Suprapubic skin (tissue), 4 donors: ENCODE results near the gene FASLG. TPM values are rescaled to one million over a fixed set of nuclear protein-coding genes. Genes with fewer than 3 reads are reported as not detected.

Experiments used
- DNase-seq, 2 donors: peaks; one replicate each; pipeline ENCODE4 v3.0.0-alpha.2; 2019; ENCODE audit warnings: low spot score in 2 of 2
- H3K27ac ChIP-seq: fragments of 200-600 bp; sonication (generic); one replicate; pipeline ENCODE4 v1.5.1; 2019
- H3K27me3 ChIP-seq: fragments of 200-600 bp; sonication (generic); one replicate; pipeline ENCODE4 v1.5.1; 2019
- H3K36me3 ChIP-seq: fragments of 200-600 bp; sonication (generic); one replicate; pipeline ENCODE4 v1.5.1; 2019
- H3K4me1 ChIP-seq: fragments of 200-600 bp; sonication (generic); one replicate; pipeline ENCODE4 v1.5.1; 2019
- H3K4me3 ChIP-seq: fragments of 200-600 bp; sonication (generic); one replicate; pipeline ENCODE4 v1.5.1; 2019; ENCODE audit warnings: mild to moderate bottlenecking
- H3K9me3 ChIP-seq: fragments of 200-600 bp; sonication (generic); one replicate; pipeline ENCODE4 v1.5.1; 2019
- CTCF ChIP-seq, 2 donors: fragments of 200-600 bp in 1 of 2; fragments of 450-650 bp in 1 of 2; sonication (generic) in 1 of 2; IDR thresholded peaks; one replicate each; pipeline ENCODE4 v1.5.1; 2016 to 2019; ENCODE audit warnings: antibody characterized with exemption in 2 of 2, mild to moderate bottlenecking in 1 of 2, moderate library complexity in 1 of 2
- EP300 ChIP-seq: sonication (generic); formaldehyde crosslinking; IDR thresholded peaks from one replicate; pipeline ENCODE4 v1.6.1; 2017; ENCODE audit warnings: antibody characterized with exemption
- POLR2A ChIP-seq, 2 donors: fragments of 450-650 bp; IDR thresholded peaks; one replicate each; pipeline ENCODE4 v1.6.1; 2017; ENCODE audit warnings: antibody characterized with exemption in 2 of 2, mild to moderate bottlenecking in 2 of 2, moderate library complexity in 2 of 2
- POLR2AphosphoS5 ChIP-seq, 3 donors: sonication (generic); formaldehyde crosslinking; IDR thresholded peaks; one replicate each; pipeline ENCODE4 v1.6.1; 2017; ENCODE audit warnings: antibody characterized with exemption in 3 of 3
- WGBS: methylation state at CpG from one replicate; pipeline ENCODE4 v1.1.5; 2018; 5-methylcytosine and 5-hydroxymethylcytosine counted together
- total RNA-seq, 4 donors: library from RNA; depleted of rRNA; stranded (reverse); fragments of >200 nt; gene quantifications; one replicate each; pipeline ENCODE4 v1.1.0, GENCODE V29; 2016

The FASLG gene
- total RNA-seq, 4 donors from 2014 or later, result not detected

DNA sequence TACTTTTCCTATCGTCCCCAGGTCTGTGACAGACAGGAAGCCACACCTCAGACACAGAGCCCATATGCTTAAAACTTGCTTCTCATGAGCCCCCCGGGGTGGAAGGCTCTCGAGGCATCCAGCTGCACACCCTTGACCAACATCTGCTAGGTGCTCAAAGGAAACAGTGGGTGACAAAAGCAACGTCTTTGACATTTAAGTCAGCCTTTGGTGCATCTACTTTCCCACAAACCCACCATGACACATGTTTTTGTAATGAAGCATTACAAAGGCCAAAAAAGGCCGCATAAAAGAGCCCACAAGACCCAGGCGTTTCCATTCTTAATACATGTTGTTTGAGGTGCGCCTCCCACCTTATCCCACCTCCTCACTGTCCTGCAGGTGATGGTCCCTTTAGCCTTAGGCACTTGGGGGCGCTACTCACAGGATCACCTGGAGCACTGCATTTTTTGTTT, 11.8 kb upstream of the FASLG start:
- Histone ChIP-seq H3K4me1 (no peaks in the 10 kb centered on the region), H3K27ac (no peak overlapping the region), H3K4me3 (no peak overlapping the region), H3K27me3 (no peaks in the 10 kb centered on the region), H3K9me3 (no peaks in the 10 kb centered on the region), H3K36me3 (no peaks in the 10 kb centered on the region)
- DNase-seq, result no peak
- TF ChIP-seq EP300 (no peak), POLR2A (IDR thresholded peaks at IDR 0.05) (no peak), POLR2AphosphoS5 (IDR thresholded peaks at IDR 0.05) (no peak), CTCF (IDR thresholded peaks at IDR 0.05) (no peak)
- WGBS, result 74% methylated on average over 8 of the region's 8 CpGs

DNA sequence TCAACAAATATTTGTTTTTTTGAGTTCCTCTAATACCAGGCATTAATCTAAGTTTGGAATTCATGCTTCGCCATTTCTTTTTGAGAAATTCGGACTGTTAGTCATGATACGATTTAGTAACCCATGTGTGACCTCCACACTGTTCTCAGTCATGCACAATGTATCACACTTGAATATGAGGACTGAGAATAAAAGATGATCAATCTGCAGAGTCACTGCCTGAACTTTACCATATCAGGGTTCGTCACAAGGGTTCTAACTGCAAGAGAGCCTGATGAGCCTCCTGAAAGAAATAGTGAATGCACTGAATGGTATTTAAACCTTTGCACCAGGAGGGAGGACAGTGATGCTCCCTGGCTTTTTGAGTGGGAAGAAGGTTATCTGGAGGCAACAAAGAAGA, 10.9 kb upstream of the FASLG start:
- H3K36me3 ChIP-seq, result no peaks in the 10 kb centered on the region
- no peak overlapping the region for H3K4me3 ChIP-seq
- no peaks in the 10 kb centered on the region for H3K27me3 ChIP-seq
- H3K9me3 ChIP-seq, result no peaks in the 10 kb centered on the region
- H3K27ac ChIP-seq, result no peak overlapping the region
- no peak for TF ChIP-seq CTCF (IDR thresholded peaks at IDR 0.05)
- TF ChIP-seq POLR2AphosphoS5 (IDR thresholded peaks at IDR 0.05), result no peak
- TF ChIP-seq POLR2A (IDR thresholded peaks at IDR 0.05), result no peak
- TF ChIP-seq EP300, result no peak
- 94% methylated on average over 4 of the region's 4 CpGs for WGBS
- no peak for DNase-seq
- H3K4me1 ChIP-seq, result no peaks in the 10 kb centered on the region

GRCh38 chr1:172650474-172651193, 8.3 kb upstream of the FASLG start:
- 89% methylated on average over 2 of the region's 2 CpGs for WGBS
- DNase-seq, result no peak
- Histone ChIP-seq H3K27ac (no peak overlapping the region), H3K27me3 (no peaks in the 10 kb centered on the region), H3K4me1 (no peaks in the 10 kb centered on the region), H3K36me3 (no peaks in the 10 kb centered on the region), H3K4me3 (no peak overlapping the region), H3K9me3 (no peaks in the 10 kb centered on the region)
- no peak for TF ChIP-seq EP300
- no peak for TF ChIP-seq CTCF (IDR thresholded peaks at IDR 0.05)
- no peak for TF ChIP-seq POLR2AphosphoS5 (IDR thresholded peaks at IDR 0.05)
- no peak for TF ChIP-seq POLR2A (IDR thresholded peaks at IDR 0.05)

DNA sequence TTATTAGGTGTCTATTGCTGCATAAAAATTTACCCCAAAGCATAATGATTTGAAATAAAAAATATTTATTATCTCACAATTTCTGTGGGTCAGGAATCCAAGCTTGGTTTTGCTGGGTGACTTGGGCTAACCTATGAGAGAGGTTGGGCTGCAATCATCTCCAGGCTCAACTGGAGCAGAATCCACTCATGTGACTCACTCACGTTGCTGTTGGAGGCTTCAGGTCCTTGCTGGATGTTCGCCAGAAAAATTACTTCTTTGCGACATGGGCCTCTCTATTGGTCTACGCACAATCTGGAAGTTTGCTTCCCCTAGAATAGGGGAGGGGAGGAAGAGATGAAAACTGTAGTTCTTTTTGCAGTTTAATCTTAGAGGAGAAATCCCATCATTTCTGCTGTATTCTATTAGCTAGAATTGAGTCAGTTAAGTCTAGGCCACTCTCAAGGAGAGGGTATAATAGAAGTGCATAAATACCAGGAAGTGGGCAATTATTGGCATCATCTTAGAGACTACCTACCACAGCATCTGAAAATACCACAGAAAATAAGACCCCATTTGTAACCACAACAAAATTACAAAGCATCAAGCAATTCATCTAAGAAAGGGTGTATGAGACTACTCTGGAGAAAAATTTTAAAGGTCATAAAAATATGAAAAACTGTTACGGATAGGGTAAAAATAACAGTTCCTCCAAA, 5.7 kb upstream of the FASLG start:
- no peaks in the 10 kb centered on the region for H3K27me3 ChIP-seq
- no peak for DNase-seq
- H3K36me3 ChIP-seq, result no peaks in the 10 kb centered on the region
- H3K4me3 ChIP-seq, result no peak overlapping the region
- H3K9me3 ChIP-seq, result no peaks in the 10 kb centered on the region
- H3K4me1 ChIP-seq, result no peaks in the 10 kb centered on the region
- H3K27ac ChIP-seq, result no peak overlapping the region
- no peak for TF ChIP-seq POLR2A (IDR thresholded peaks at IDR 0.05)
- TF ChIP-seq CTCF (IDR thresholded peaks at IDR 0.05), result no peak
- TF ChIP-seq EP300, result no peak
- no peak for TF ChIP-seq POLR2AphosphoS5 (IDR thresholded peaks at IDR 0.05)
- WGBS, result 48% methylated on average over 5 of the region's 5 CpGs

- TF ChIP-seq POLR2A (IDR thresholded peaks at IDR 0.05), result no peak
- no peak for TF ChIP-seq EP300
- TF ChIP-seq CTCF (IDR thresholded peaks at IDR 0.05), result no peak
- no peak for TF ChIP-seq POLR2AphosphoS5 (IDR thresholded peaks at IDR 0.05)
- H3K9me3 ChIP-seq, result no peaks in the 10 kb centered on the region
- WGBS, result 85% methylated on average over 2 of the region's 2 CpGs
- H3K36me3 ChIP-seq, result no peaks in the 10 kb centered on the region
- no peaks in the 10 kb centered on the region for H3K4me1 ChIP-seq
- H3K27ac ChIP-seq, result no peak overlapping the region
- no peaks in the 10 kb centered on the region for H3K27me3 ChIP-seq
- DNase-seq, result no peak
- no peak overlapping the region for H3K4me3 ChIP-seq
These were observed 4.4 kb upstream of the FASLG start for GRCh38 chr1:172654535-172654934.
